Activated CD8-positive, alpha-beta memory T cell treated with anti-CD3 and anti-CD28 coated beads for 24 hours (primary cell): ENCODE measurements around the gene PHYHD1.

Source experiments
- DNase-seq: peaks from one replicate; pipeline ENCODE4 v3.0.0-alpha.2; 2020

The PHYHD1 gene

DNA sequence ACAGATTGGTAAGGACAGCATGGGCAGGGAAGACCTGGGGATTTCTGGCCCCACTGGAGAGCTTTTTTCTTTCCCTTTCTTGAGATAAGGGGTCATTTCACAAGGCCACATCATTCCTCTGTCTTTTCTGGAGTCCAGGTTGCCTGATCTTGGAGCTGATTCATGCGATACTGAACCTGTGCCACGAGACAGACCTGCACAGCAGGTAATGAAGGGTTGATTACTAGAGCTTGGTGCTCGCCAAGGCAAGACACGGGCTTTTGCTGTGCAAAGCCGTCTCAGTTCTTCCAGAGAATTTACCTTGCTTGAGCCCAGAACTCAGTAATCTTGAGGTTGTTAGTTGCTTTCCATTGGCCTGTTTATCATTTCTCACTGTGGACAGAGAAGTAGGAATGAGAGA lies 65.9 kb downstream of the PHYHD1 start:
- DNase-seq = no peak

DNA sequence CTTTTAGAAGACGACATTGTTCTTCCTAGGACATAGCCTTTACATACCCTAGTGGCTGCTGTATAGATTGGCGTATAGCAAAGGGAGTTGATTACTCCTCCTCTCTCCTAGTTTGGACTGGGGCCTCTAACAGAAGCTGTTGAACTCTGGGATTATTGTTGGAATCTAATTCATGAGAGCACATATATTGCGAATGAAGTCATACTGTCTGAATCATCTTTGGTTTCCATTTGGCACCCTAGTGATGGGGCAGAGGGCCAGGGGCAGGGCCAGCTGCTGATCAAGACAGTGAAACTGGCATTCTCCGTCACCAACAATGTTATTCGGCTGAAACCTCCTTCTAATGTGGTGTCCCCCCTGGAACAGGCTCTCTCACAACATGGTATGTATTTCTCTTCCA lies 67.0 kb downstream of the PHYHD1 start:
- no peak for DNase-seq
